MCF 10A (cell line): ENCODE results near the gene MCL1. TPM values are rescaled to one million over a fixed set of nuclear protein-coding genes. Genes with fewer than 3 reads are reported as not detected.

ENCODE experiments used
- BruUV-seq: library from RNA; stranded (reverse); fragments of 400-500 nt; replicated peaks from 2 replicates; lab custom pipeline; 2021; lab: Mats Ljungman, UMichigan
- CTCF ChIA-PET: fragments of 300-600 bp; sonication (Branson Sonifier 250); formaldehyde crosslinking; extraction: SDS; loops from one replicate; lab custom pipeline; 2021; ENCODE audit warnings: antibody characterized with exemption, inconsistent platforms; lab: Yijun Ruan, JAX
- POLR2A ChIA-PET: fragments of 300-600, 350-650 bp; sonication (Branson Sonifier 250); formaldehyde crosslinking; extraction: SDS; loops from one replicate; lab custom pipeline; 2020; ENCODE audit warnings: antibody characterized with exemption, inconsistent platforms; lab: Yijun Ruan, JAX
- DNase-seq: peaks from one replicate; pipeline ENCODE4 v3.0.0-alpha.2; 2018; ENCODE audit not compliant: unreplicated experiment
- H3K27ac Mint-ChIP-seq: one replicate; pipeline ENCODE4 v1.8.0; 2022; ENCODE audit warnings: mild to moderate bottlenecking, low read depth, mixed read lengths; ENCODE audit not compliant: unreplicated experiment
- H3K27me3 Mint-ChIP-seq: one replicate; pipeline ENCODE4 v1.8.0; 2022; ENCODE audit warnings: mixed read lengths; ENCODE audit not compliant: insufficient read depth, unreplicated experiment
- H3K36me3 Mint-ChIP-seq: one replicate; pipeline ENCODE4 v1.8.0; 2022; ENCODE audit warnings: mild to moderate bottlenecking, moderate library complexity, mixed read lengths; ENCODE audit not compliant: insufficient read depth, unreplicated experiment
- H3K4me1 Mint-ChIP-seq: one replicate; pipeline ENCODE4 v1.8.0; 2022; ENCODE audit warnings: mixed read lengths; ENCODE audit not compliant: insufficient read depth, unreplicated experiment
- H3K4me3 Mint-ChIP-seq: one replicate; pipeline ENCODE4 v1.8.0; 2022; ENCODE audit warnings: mild to moderate bottlenecking, moderate library complexity, mixed read lengths; ENCODE audit not compliant: unreplicated experiment
- H3K9me3 Mint-ChIP-seq: one replicate; pipeline ENCODE4 v1.8.0; 2022; ENCODE audit warnings: mixed read lengths; ENCODE audit not compliant: unreplicated experiment
- intact Hi-C: fragments of 100-400 bp; cut with micrococcal nuclease; formaldehyde crosslinking; loops from 2 replicates; pipeline ENCODE4 v1.14.1; 2022
- total RNA-seq: library from RNA; stranded (reverse); gene quantifications from 2 replicates; pipeline ENCODE4 v1.2.3, GENCODE V29; 2022
- TF ChIP-seq, protein P1 (sequence below): fragments of 200-600 bp; IDR thresholded peaks from one replicate; pipeline ENCODE4 v1.8.0; 2022; ENCODE audit warnings: antibody characterized with exemption, mild to moderate bottlenecking; ENCODE audit not compliant: unreplicated experiment

MCL1 gene
- total RNA-seq, 1 experiment from 2014 or later: 624 TPM

DNA sequence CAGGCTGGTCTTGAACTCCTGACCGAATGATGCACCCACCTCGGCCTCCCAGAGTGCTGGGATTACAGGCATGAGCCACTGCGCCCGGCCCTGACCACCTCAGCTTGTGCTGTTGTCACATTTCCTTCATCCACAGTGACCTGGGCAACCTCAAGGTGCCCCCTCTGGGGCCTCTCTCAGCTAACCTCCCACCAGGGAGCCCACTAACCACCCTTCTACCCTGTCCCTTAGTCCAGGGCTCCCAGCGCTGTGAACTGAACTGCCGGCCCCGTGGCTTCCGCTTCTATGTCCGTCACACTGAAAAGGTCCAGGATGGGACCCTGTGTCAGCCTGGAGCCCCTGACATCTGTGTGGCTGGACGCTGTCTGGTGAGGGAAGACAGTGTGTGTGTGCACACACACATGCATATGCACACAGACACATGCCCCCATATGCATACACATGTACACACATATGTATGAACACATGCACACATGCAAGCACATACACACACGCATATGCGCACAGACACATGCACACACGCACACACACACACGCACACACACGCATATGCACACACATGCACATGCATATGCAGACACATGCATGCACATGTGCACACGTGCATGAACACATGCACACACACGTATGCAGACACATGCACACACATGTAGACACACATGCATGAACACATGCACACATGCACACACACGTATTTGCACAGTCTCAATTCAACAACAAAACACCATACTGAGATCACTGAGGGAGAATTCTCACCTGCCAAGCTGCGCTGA, 24.0 kb downstream of the MCL1 start:
- DNase-seq: no peak
- Mint-ChIP-seq H3K27ac (no peak overlapping the region), H3K4me3 (no peak overlapping the region), H3K4me1 (peaks cover 30% of the 10 kb centered on the region), H3K27me3 (no peaks in the 10 kb centered on the region), H3K9me3 (no peaks in the 10 kb centered on the region), H3K36me3 (peaks cover 59% of the 10 kb centered on the region)
- no TSS peak for BruUV-seq
- POLR2A ChIA-PET: interaction anchor here (0.7 to 27.7 kb wide), 2 partner anchors 16 to 59 kb away, joined by 3 to 1801 read pairs; partner anchors contain the start of gene MCL1
- TF ChIP-seq, protein P1, sequence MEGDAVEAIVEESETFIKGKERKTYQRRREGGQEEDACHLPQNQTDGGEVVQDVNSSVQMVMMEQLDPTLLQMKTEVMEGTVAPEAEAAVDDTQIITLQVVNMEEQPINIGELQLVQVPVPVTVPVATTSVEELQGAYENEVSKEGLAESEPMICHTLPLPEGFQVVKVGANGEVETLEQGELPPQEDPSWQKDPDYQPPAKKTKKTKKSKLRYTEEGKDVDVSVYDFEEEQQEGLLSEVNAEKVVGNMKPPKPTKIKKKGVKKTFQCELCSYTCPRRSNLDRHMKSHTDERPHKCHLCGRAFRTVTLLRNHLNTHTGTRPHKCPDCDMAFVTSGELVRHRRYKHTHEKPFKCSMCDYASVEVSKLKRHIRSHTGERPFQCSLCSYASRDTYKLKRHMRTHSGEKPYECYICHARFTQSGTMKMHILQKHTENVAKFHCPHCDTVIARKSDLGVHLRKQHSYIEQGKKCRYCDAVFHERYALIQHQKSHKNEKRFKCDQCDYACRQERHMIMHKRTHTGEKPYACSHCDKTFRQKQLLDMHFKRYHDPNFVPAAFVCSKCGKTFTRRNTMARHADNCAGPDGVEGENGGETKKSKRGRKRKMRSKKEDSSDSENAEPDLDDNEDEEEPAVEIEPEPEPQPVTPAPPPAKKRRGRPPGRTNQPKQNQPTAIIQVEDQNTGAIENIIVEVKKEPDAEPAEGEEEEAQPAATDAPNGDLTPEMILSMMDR: no peak
- CTCF ChIA-PET: interaction anchor here (0.6 to 1.2 kb wide), 5 partner anchors 64 to 440 kb away, joined by 3 to 6 read pairs (median 3); no protein-coding TSS in a partner anchor
- intact Hi-C loops: no loop called here

DNA sequence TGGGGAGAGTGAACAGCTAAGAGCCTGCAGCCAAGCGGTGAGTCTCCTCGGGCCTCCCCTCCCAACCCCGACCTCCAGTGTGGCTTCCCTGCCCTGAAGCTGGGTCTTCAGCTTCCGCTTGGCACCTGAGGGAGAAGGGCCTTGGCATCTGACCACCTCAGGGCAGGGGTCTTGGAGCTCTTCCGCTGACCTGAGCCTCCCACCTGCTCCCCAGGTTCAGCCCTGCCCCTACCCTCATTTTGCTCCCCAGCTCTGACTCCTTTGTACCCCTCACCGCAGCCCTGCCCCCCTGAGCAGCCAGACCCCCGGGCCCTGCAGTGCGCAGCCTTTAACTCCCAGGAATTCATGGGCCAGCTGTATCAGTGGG, 25.3 kb downstream of the MCL1 start:
- Mint-ChIP-seq H3K4me1 (peaks cover 33% of the 10 kb centered on the region), H3K27ac (no peak overlapping the region), H3K27me3 (no peaks in the 10 kb centered on the region), H3K36me3 (peaks cover 53% of the 10 kb centered on the region), H3K4me3 (no peak overlapping the region), H3K9me3 (no peaks in the 10 kb centered on the region)
- POLR2A ChIA-PET: interaction anchor here (0.7 to 27.7 kb wide), 2 partner anchors 17 to 259 kb away, joined by 5 to 1801 read pairs; partner anchors contain the start of gene MCL1
- TF ChIP-seq, protein P1: no peak
- intact Hi-C loops: loop anchor here (5.0 kb wide), 1 partner anchor 428 kb away; the partner anchor contains the start of gene ANXA9
- DNase-seq: no peak
- CTCF ChIA-PET: interaction anchor here (0.6 to 1.2 kb wide), 4 partner anchors 65 to 441 kb away, joined by 3 to 4 read pairs (median 3); no protein-coding TSS in a partner anchor
- no TSS peak for BruUV-seq

DNA sequence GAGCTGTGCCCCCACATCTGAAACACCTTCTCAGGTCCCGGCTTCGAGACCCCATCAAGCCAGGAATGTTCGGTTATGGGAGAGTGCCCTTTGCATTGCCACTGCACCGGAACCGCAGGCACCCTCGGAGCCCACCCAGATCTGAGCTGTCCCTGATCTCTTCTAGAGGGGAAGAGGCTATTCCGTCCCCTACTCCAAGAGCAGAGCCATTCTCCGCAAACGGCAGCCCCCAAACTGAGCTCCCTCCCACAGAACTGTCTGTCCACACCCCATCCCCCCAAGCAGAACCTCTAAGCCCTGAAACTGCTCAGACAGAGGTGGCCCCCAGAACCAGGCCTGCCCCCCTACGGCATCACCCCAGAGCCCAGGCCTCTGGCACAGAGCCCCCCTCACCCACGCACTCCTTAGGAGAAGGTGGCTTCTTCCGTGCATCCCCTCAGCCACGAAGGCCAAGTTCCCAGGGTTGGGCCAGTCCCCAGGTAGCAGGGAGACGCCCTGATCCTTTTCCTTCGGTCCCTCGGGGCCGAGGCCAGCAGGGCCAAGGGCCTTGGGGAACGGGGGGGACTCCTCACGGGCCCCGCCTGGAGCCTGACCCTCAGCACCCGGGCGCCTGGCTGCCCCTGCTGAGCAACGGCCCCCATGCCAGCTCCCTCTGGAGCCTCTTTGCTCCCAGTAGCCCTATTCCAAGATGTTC, 25.9 kb downstream of the MCL1 start:
- BruUV-seq: no TSS peak
- H3K4me1 Mint-ChIP-seq: peaks cover 33% of the 10 kb centered on the region
- CTCF ChIA-PET: interaction anchor here (0.6 to 1.7 kb wide), 5 partner anchors 66 to 426 kb away, joined by 3 to 4 read pairs (median 4); no protein-coding TSS in a partner anchor
- peaks cover 56% of the 10 kb centered on the region for H3K36me3 Mint-ChIP-seq
- POLR2A ChIA-PET: interaction anchor here (0.7 to 27.7 kb wide), 2 partner anchors 17 to 260 kb away, joined by 5 to 1801 read pairs; partner anchors contain the start of gene MCL1
- H3K9me3 Mint-ChIP-seq: no peaks in the 10 kb centered on the region
- H3K4me3 Mint-ChIP-seq: no peak overlapping the region
- H3K27ac Mint-ChIP-seq: peak overlapping the region; percentile 81
- no peaks in the 10 kb centered on the region for H3K27me3 Mint-ChIP-seq
- TF ChIP-seq, protein P1: no peak
- intact Hi-C loops: loop anchor here (5.0 kb wide), 1 partner anchor 429 kb away; the partner anchor contains the start of gene ANXA9
- DNase-seq: no peak
